Activated gamma-delta T cell treated with anti-CD3 and anti-CD28 coated beads, Interleukin-2, amount 50 U/mL, for 16 hours (primary cell): ENCODE results near the gene ZSCAN21.

Source experiments
- DNase-seq: peaks from one replicate; pipeline ENCODE4 v3.0.0-alpha.2; 2020; ENCODE audit warnings: low read depth

ZSCAN21 gene

DNA sequence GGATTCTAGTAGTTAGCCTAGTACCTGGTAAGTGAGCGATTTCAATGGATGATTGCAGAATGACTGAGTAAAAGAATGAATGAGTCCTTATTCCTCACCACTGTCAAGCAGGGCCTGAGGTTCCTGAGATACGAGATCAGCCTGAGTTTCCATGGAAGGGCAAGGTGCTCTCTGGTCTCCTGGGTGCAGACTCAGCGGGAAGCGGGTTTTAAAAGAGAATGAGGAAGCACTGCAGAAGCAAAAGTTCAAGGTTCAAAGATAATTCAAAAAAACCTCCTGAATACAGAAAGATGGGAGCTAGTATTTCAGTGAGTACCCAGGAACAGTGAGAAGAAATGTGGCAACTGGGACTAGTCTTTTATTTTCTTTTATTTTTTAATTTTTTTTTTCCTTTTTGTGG, 27.6 kb downstream of the ZSCAN21 start:
- DNase-seq, result no peak

DNA sequence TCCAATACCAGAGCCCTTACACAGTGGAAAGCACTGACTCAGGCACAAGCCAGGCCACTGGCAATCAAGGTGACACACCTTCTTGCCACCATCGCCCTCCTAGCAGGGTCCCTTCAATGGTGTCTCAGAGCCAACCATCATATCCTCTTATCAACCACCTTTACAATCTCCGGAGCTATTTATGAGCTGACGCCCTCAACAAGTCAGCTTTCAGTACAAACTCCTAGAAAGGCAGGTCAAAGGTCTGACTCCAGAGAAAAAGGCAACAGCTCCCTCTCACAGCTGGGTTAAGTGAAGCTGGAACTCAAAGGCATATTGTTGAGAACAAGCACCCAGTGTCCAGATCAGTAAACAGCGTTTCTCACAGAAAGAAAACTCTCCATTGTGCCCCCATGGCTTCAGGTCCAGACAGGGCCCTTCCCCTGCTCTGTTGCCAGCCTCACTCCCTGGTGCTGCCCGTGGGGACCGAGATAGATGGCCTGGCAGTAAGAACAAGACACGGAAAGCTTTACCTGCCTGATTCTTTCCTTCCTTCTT, 29.5 kb downstream of the ZSCAN21 start:
- DNase-seq, result no peak

DNA sequence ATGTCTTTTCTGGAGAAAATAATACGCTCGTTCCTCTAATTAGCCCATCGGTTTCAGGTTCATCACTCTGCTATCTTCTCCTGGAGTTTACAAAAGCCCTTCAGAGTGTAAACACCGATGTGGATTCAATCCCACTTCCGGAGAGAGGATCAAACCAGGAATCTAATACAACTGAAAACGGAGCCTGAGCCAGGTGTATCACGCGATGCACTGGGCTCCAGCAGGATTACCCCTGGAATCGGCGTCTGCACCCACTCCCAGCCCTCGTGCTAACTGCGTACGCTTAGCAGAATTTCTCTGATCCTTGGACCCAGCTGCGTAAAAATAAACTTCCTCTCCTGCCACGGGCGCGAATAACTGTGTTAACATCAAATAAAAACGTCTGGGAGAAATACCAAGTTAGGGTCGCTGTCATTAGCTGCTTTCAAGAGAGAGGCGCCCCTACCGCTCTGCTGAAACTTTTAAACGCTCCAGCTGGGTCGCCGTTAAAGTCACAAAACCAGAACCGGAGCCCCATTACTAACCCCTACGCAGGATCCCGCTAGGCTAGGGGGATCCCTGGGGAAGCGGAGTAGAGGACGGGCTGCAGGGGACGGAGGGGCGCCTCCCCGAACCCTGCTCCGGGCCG, 31.4 kb downstream of the ZSCAN21 start:
- DNase-seq, result no peak

DNA sequence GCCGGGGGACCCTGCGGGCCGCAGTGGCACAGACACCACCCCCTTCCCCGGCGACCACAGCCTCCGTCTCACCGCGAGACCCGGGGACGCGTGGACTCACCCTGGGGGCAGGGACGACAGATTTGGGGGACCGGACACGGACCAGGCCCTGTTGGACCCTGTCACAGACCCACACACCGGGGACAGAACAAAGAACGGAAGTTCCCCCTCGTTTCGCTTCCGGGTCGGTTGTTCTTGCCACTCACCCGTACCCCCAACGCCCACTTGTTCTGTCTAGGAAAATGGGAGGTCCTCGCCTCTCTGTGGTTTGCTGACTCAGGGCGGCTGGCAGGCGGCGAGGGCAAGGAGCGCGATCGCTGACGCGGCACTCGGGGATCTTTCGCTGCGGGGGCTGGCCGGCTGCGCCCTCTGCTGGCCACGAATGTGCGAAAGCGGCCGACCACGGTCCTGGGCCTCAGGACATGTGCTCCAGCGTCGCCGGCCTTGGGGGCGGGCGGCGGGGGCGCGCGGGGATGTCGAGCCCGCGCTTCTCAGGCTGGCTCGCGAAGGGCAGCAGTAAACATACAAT, 32.0 kb downstream of the ZSCAN21 start, which contains the start of gene ZNF3:
ZNF3 (minus strand) TSS at position 189 of the 568 bp plus-strand sequence. CDS start 4,366 bp downstream, outside the sequence.
- DNase-seq, result peak; percentile 97

DNA sequence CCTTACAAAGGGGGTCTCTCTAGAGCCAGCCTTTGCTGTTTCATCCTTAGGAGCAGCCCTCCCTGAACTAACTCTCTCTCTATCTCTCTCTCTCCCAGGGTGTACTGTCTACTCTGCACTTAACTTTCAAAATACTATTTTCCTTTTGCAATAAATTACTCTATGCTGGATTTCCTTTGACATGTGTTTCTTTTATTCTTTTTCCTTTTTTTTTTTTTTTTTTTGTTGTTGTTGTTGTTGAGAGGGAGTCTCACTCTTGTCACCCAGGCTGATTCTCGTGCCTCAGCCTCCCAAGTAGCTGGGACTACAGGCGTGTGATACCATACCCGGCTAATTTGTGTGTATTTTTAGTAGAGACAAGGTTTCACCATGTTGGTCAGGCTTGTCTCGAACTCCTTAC, 33.4 kb downstream of the ZSCAN21 start:
- DNase-seq, result no peak

DNA sequence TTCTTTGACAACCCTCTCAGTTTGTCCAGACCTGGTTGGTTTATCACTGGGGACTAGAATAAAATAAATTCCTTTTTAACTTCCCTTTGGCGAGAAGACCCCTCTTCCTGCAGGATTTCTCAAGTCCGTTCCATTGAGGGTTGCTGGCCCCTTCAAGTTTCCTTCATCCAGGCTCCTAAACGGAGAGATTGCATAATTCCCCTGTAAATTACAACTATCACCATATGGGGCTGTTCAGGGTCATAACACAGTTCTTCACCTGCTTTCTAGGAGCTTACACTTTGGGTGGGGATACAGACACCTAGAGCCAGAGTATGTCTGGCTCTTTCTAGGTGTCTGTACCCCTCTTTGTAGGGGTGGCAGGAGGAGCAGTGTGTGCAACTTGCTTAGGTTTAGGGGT, 35.9 kb downstream of the ZSCAN21 start:
- DNase-seq, result no peak

DNA sequence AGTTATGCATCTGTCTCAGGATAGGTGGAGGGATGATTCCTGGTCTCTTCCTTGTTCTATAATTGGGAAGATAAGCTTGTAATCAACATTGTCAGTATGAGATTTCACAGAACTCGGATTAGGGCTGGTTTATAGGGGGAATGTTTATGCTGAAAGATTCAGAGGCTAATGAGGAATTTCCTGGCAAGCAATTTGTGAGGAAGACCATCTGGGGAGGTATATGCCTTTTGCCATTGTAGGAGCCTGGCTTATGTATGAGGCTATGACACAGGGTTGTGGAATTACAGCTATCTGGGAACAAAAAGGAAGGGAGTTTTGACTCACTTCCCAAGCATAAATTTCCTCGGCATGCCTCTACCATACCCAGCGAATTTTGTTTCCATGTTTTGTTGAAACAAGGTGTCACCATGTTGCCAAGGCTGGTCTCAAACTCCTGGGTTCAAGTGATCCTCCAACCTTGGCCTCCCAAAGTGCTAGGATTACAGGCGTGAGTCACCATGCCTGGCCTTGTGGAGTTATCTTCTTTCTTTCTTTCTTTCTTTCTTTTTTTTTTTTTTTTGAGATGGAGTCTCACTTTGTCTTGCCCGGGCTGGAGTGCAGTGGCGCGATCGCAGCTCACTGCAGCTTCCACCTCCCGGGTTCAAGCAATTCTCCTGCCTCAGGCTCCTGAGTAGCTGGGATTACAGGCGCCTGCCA, 37.6 kb downstream of the ZSCAN21 start:
- no peak for DNase-seq

DNA sequence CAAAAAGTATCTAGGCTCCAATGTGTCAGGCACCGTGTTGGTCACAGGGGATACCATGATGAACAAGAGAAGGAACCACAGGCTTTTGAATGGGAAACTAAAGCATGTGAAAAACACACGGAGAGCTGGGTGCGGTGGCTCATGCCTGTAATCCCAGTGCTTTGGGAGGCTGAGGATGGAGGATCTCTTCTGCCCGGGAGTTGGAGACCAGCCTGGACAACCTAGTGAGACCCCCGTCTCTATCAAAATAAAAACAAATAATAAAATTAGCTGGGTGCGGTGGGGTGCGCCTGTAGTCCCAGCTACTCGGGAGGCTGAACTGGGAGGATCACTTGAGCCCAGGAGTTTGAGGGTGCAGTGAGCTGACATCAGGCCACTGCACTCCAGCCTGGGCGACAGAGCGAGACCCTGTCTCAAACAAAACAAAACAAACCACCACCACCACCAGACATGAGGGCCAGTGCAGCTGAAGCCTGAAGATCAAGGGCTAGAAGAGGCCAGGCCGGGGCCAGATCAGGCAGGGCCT, 38.6 kb downstream of the ZSCAN21 start:
- no peak for DNase-seq

DNA sequence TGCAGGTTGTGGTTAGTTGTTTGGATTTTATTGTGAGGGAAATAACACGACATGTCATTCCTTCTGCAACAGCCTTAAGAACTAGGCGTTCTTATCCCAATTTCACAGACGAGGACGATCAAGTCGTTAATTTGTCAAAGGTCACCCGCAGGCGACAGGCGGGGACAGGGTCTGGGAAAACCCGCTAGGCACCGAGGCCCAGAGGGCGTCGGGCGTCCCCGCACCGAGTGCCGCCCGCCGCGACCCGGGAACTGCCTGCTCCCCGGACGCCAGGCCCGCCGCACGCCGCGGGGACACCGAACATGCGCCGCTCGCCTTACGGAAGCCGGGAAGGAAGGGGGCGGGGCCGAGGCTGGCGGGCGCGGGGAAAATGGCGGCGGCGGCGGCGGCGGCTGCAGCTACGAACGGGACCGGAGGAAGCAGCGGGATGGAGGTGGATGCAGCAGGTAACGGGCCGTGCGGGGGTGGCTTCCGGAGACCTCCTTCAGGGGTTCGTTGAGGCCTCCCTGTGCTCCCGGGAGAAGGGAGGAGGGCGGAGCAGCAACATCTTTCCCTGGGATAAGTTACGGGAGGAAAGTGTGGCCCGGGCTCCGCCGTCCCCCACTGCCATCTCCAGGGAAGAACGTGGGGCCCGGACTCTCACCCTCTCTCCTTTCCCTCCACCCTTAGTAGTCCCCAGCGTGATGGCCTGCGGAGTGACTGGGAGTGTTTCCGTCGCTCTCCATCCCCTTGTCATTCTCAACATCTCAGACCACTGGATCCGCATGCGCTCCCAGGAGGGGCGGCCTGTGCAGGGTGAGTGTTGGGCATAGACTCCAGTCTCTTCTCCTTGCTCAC, 39.3 kb downstream of the ZSCAN21 start, which contains the start of gene COPS6:
COPS6 (plus strand) TSS at position 349 of the 837 bp plus-strand sequence; CDS start at position 371, 22 bp downstream.
- peak; percentile 78 for DNase-seq

DNA sequence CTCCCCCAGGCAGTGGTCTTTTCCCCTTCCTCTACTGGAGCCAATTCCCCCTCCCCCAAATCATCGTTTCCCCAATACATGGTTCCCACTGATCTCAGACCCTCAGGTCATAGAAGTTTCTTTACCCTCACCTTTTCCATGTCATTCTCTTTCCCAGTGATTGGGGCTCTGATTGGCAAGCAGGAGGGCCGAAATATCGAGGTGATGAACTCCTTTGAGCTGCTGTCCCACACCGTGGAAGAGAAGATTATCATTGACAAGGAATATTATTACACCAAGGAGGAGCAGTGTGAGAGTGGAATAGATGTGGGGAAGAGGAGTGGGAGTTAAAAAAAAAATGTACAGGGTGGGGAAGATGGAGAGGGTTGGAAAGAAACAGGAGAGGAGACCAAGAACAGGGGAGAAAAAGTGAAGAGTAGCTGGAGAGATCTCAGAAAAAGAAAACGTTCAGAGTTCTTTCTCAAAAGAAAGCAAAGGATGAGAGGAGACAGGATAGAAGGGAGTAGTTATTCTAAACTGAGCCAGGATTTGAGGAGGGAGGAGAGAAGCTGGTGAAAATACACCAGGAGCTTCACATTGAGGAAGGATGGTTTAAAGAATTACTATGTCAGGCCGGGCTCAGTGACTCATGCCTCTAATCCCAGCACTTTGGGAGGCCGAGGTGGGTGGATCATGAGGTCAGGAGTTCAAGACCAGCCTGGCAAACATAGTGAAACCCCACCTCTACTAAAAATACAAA, 40.1 kb downstream of the ZSCAN21 start:
- no peak for DNase-seq

DNA sequence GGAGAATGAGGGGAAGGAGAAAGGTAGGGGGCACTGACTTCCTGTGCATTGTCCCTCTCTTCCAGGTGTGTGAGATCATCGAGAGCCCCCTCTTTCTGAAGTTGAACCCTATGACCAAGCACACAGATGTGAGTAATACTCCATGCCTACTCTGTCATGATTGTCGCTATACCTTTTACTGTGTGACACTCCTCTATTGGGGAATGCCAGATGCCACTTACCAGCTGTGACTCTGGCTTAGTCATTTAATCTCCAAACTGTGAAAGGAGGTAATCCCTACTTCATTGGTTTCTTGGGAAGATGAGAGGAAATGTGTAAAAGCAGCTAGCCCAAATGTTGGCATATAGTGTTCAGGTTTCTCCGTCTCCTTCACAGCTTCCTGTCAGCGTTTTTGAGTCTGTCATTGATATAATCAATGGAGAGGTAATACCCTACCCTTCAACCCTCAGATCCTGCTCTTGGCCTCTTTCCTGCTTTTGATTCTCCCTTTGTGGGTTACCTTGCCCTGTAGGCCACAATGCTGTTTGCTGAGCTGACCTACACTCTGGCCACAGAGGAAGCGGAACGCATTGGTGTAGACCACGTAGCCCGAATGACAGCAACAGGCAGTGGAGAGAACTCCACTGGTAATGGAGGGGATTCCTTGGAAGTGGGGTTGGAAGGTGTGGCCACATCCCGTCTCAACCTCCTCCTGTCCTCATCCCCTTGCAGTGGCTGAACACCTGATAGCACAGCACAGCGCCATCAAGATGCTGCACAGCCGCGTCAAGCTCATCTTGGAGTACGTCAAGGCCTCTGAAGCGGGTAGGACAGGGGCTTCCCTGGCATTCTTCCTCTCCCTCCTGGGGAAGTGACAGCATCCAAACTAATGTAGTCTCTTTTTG, 41.2 kb downstream of the ZSCAN21 start:
- DNase-seq, result no peak

DNA sequence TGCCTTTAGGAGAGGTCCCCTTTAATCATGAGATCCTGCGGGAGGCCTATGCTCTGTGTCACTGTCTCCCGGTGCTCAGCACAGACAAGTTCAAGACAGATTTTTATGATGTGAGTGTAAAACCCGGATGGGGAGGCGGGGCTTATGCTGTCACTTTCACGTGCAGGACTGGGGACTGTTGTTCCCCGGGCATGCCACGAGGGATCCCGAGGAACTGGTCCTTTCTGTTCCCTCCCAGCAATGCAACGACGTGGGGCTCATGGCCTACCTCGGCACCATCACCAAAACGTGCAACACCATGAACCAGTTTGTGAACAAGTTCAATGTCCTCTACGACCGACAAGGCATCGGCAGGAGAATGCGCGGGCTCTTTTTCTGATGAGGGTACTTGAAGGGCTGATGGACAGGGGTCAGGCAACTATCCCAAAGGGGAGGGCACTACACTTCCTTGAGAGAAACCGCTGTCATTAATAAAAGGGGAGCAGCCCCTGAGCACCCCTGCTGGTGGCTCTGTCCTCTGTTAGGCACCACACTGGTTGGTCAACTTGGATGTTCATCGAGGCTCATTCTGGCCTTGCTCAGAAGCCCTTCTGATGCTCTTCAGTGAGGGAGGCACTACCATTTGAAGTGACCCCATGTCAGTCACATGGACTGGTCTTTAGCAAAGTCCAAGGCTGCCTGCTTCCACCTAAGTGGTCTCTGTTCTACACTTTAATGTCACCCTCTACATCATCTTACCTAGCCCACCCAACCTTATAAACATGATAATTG, 42.0 kb downstream of the ZSCAN21 start:
- no peak for DNase-seq

DNA sequence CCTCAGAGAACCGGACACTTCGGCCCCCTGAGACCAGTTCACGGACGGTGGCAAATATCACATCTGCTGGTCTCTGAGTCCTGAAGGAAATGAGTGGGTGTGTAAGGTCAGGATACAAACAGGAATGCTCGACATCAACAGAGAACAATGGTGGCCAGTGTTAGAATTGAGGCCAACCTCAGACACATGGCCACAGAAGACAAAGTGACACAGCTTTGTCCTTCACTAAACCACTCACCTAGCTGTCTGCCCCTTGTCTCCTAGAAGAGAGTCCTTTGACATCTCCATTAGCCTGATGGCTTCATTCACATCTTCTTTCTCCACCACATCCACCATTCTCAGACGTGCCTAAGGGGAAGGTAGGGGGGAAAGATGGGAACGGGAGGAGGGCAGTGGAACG, 43.5 kb downstream of the ZSCAN21 start:
- no peak for DNase-seq

DNA sequence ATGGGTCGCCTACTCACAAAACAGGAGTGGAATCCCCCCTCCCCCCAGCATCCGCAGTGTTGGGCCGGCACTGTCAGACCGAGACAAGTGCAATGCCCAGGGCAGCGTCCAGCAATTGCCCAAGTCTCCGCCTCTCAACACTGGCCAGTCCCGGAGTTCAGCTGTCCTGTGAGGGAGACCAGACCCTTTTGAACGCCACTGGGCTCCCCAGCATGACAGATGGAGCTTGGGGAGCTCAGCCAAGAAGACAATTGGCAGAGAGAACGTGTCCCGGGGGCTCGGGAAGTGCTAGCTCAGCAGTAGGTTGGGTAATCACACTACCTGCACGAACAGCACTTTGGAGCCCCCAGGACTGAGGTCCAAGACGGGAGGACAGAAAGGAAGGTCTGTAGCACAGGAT, 43.9 kb downstream of the ZSCAN21 start:
- no peak for DNase-seq

DNA sequence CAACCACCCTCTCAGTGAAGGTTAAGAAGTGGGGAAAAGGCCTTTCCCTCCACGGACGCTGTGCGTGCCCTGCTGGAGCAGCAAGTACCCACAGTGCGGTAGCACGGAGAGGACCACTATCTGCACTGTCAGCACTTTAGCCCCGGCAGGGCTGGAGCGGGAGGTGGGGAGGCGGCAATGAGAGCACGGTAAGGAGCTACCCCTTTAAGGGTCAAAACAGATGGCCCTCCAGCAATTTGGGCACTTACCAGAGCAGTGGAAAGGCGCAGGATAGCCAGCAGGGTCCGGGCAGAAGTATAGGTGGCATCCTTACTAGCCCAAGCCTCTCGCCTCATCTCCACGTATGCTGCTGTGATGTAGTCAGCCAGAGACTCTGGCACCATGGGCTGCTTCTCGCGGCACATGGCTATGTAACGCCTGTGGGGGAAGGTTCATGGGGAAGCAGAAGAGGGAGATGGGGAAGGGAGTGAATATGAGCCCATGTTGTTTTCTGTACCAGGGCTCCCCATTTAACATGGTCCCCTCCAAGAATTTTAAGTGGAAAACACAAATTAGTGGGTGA, 44.4 kb downstream of the ZSCAN21 start:
- DNase-seq, result no peak

DNA sequence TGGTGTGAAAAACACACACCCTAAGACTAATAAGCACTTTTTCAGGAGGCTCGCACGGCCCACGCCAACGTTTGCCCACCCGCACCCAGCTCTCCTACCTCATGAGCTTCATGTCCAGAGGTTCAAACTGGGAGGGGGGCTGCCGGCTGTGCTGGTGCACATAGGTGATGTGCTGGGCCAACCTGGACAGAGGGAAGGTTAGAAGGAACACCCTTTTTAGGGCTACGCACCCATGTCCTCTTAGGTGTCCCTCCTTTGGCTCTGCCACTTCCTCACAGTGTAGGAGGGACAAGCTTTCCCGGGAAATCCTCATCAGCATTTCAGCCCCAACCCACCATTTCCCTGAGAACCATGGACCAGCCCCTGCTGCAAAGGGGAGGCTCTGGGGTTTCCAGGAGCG, 45.7 kb downstream of the ZSCAN21 start:
- no peak for DNase-seq

DNA sequence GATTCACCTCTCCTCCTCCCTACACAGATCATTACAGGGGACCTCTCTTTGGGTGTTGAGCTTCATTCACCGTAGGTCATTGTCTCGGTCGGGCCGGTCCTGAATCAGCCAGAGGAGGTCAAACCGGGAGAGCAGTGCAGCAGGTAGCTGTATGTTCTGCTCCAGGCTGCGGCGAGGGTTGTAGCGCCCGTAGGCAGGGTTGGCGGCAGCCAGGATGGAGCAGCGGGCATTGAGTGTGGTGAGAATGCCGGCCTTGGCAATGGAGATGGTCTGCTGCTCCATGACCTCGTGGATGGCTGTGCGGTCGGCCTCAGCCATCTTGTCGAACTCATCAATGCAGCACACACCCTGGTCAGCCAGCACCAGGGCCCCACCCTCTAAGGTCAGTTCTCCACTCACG, 46.1 kb downstream of the ZSCAN21 start:
- DNase-seq, result no peak

DNA sequence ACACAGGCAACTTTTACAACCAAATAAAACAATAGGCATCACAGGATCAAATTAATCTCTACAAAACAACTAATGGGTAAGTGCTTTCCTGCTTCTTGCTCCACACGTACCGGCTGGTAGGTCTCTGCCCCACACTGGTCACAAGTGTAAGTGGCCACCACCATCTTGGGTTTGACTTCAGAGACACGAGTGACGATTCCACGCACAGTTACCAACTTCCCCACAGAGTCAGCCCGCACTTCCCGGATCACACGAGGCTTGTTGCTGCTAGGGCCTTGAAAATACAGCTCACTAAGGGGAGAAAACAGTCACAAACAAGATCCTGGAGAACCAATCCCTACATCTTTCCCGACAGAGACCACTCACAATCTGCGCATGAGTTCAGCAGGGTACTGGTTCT, 49.3 kb downstream of the ZSCAN21 start:
- no peak for DNase-seq

DNA sequence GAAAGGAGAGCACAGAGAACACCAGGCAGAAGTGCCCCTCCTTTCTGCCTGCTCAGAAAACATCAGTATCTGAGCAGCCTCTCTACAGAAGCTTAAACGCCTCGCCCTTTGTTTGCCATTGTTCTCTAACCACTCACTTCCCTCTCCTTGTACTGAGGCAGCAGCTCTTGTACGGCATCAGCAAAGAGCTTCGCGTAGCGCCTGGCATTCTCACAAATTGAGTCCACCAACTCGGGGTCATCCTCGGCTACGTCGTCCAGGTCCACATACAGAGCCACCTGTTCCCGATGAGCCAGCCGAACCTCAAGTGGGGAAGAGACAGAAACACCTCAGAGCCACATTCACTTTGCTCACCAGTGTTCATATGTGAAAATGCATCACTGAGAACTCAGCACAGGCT, 49.9 kb downstream of the ZSCAN21 start:
- no peak for DNase-seq
